PC-9 (cell line): ENCODE data around the gene NPEPL1.

Experiments used
- EZH2 ChIP-seq: fragments of 200-600 bp; sonication (generic); IDR thresholded peaks from 2 replicates; pipeline ENCODE4 v1.8.0; 2017; ENCODE audit warnings: antibody characterized with exemption, low read depth
- TF ChIP-seq, protein P1 (sequence below): fragments of 200-600 bp; sonication (generic); conservative IDR thresholded peaks from 2 replicates; pipeline ENCODE4 v1.6.1; 2017; ENCODE audit warnings: mixed run types, antibody characterized with exemption, mild to moderate bottlenecking, moderate library complexity

GRCh38 chr20:58645412-58645968 is 47.1 kb upstream of the NPEPL1 start:
- TF ChIP-seq, protein P1, sequence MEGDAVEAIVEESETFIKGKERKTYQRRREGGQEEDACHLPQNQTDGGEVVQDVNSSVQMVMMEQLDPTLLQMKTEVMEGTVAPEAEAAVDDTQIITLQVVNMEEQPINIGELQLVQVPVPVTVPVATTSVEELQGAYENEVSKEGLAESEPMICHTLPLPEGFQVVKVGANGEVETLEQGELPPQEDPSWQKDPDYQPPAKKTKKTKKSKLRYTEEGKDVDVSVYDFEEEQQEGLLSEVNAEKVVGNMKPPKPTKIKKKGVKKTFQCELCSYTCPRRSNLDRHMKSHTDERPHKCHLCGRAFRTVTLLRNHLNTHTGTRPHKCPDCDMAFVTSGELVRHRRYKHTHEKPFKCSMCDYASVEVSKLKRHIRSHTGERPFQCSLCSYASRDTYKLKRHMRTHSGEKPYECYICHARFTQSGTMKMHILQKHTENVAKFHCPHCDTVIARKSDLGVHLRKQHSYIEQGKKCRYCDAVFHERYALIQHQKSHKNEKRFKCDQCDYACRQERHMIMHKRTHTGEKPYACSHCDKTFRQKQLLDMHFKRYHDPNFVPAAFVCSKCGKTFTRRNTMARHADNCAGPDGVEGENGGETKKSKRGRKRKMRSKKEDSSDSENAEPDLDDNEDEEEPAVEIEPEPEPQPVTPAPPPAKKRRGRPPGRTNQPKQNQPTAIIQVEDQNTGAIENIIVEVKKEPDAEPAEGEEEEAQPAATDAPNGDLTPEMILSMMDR: no peak
- TF ChIP-seq EZH2: no peak
